Activated naive CD8-positive, alpha-beta T cell treated with anti-CD3 and anti-CD28 coated beads, Interleukin-2, amount 50 U/mL, for 16 hours (primary cell): ENCODE data around the gene HOMEZ.
"Not testable (repeated sequence)": the region's sequence is repeated elsewhere in the genome, so short reads cannot be mapped to it uniquely, and the experiment has no call there.

Experiments
- DNase-seq: peaks from one replicate; pipeline ENCODE4 v3.0.0-alpha.2; 2020; ENCODE audit warnings: low read depth, low spot score

Gene HOMEZ

DNA sequence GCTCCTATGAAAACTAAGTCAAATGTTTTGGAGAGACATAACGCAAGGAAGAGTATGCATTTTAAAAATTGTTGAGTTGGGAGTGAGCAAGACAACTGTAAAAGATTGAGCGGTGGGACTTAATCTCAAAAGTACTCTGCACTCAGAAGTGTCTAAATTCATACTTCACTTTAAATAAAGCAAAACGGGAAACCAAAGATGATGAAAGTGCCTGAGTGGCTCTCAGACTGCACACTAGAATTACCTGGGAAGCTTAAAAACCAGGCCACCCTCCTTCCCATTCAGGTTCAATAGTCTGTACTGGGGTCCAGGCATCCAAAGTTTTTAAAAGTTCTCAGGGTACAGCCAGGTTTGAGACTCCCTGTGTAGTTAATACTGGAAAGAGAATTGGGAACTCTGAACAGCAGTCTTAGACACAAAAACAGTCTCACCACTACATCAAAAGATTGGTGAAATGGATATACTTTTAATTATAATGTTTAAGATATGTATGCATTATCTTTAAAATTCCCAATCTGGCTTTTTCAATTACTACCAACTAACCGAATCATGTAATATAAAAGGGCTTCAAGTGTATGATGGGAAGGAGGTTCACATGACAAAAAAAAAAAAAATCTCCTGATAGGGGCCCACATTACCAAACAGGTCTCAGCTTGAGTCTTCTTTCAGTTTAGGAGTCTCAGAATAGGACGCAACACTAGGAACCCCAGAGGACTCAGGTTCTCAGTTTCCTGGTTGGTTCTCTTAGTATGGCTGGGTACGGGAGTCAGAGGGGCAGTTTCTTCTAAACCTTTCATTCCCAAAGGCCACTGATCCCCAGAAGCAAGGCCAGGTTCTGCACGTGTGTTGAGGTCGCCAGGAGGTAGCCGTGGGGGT is 1.0 kb downstream of the HOMEZ start:
- no peak for DNase-seq

GRCh38 chr14:23281247-23281646 is 4.7 kb downstream of the HOMEZ start:
- DNase-seq: no peak

- not testable (repeated sequence) for DNase-seq
These were observed 8.0 kb downstream of the HOMEZ start for GRCh38 chr14:23277928-23278327.

DNA sequence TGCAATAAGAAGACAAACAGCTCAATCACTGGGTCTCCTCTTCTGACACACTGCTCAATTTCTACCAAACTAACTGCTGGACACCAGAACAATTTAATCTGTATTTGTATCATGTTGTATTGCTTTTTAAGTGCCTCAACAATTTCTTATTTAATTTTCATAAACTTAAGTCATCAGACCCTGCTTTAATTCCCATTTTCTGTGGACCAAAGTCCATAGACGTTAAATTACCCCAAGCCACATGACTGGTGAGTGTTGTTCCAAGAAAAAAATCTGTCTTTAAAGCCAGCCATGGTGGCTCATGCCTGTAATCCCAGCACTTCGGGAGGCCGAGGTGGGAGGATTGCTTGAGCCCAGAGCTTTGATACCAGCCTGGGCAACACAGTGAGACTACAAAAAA is 8.7 kb downstream of the HOMEZ start:
- DNase-seq: no peak

GRCh38 chr14:23275412-23275811 is 10.5 kb downstream of the HOMEZ start:
- DNase-seq: no peak

GRCh38 chr14:23269193-23269592 is 16.7 kb downstream of the HOMEZ start:
- DNase-seq: no peak

DNA sequence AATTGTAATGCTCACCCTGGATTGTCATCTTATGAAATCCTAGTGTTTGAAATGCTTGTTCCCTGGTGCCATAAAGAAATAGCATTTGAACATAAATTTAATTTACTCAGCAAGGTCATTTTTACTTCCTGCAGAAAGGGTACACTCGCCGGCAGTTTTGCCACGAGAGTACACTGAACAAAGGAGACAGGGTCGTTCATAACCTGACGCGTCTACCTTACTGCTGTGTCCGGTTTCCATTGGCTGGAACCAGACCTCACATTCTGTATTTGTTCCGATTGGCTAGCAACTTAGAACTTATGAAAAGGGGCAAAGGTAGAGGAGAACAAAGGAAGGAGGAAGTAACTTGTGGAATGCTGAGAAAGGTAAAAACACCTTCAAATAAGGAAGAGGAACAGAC is 25.1 kb downstream of the HOMEZ start:
- DNase-seq: not testable (repeated sequence)

DNA sequence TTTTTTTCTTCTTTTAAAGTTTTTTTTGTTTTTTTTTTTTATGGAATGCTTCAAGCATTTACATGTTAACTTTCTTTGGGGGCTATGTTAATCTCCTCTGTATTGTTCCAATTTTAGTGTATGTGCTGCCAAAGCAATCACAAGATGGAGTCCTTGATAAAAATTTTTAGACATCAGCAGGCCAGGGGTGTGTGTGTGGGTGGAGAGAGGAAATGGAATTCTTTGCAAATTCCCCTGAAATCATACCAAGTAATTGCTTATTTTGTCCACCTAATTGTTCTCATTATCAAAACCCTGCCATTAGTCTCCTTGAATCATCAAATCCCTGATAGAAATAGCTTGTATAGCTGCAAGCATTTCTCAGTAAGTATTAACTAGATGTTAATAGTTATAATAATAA is 26.5 kb downstream of the HOMEZ start:
- no peak for DNase-seq

DNA sequence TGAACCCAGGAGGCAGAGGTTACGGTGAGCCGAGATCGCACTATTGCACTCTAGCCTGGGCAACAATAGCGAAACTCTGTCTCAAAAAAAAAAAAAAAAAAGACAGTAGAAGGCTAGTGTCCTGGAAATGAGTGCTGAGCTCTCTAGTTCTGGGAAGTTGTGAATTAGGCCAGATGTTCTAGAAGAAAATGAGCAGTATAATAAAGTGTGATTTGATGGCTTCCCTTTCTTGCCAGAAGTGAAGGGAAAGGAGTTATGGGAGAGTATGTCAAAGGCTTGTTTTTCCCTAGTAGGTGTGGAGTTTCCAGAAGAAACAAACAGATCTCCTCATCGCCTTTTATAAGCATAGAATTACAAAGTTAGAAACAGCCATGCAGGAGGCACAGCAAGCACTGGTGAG is 27.7 kb downstream of the HOMEZ start:
- DNase-seq: no peak

GRCh38 chr14:23252420-23253333 is 33.3 kb downstream of the HOMEZ start:
- DNase-seq: no peak

GRCh38 chr14:23252006-23252405 is 33.9 kb downstream of the HOMEZ start:
- no peak for DNase-seq

DNA sequence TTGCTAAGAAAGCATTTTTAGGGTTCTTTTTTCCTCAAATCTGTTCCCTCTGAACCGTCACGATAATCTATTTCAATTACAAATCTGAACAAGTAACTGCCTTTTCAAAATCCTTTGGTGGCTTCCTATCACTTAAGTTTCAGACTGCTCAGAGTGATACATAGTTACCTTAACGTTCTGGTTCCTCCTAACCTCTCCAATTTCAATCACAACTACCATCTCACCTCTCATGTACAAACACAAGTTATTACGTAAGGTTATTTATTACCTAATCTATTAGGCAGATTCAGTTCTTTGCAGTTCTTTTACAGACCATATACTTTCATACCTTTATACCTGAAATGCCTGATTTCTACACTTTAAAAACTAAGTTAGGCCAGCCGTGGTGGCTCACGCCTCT is 36.1 kb downstream of the HOMEZ start:
- no peak for DNase-seq

DNA sequence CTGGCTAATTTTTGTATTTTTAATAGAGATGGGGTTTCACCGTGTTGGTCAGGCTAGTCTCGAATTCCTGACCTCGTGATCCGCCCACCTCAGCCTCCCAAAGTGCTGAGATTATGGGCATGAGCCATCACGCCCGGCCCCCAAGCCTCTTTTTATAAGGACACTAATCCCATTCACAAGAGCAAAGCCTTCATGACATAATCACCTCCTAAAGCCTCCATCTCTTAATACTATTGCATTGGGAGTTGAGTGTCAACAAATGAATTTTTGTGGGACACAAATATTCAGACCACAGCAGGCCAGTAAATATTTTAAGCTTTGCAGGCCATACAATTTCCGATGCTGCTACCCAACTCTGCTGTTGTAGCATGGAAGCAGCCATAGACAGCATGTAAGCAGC is 37.3 kb downstream of the HOMEZ start:
- DNase-seq: no peak

- DNase-seq: no peak
These were observed 40.6 kb downstream of the HOMEZ start for GRCh38 chr14:23245282-23245681.

GRCh38 chr14:23243066-23243465 is 42.9 kb downstream of the HOMEZ start:
- no peak for DNase-seq

GRCh38 chr14:23242076-23242475 is 43.9 kb downstream of the HOMEZ start:
- no peak for DNase-seq

DNA sequence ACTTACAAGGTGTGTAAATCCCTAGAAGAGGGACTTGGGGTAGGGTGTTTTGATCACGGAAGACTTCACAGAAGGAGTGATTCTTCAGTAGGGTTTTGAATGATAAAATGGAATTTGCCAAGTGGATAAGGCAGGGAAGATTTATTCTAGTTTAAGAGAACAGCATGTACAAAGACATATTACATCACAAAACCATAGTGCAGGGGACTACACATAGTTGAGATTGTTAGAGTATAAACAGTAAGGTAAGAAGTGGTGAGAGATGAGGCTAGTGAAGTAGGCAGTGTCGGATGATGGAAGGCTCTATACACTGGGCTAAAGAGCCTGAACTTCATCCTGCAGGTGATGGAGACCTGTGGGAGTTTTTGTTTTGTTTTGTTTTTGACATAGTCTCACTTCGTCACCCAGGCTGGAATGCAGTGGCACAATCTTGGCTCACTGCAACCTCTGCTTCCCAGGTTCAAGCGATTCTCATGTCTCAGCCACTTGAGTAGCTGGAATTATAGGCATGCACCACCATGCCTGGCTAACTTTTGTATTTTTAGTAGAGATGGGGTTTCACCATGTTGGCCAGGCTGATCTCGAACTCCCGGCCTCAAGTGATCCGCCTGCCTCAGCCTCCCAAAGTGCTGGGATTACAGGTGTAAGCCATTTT is 44.7 kb downstream of the HOMEZ start:
- DNase-seq: not testable (repeated sequence)

DNA sequence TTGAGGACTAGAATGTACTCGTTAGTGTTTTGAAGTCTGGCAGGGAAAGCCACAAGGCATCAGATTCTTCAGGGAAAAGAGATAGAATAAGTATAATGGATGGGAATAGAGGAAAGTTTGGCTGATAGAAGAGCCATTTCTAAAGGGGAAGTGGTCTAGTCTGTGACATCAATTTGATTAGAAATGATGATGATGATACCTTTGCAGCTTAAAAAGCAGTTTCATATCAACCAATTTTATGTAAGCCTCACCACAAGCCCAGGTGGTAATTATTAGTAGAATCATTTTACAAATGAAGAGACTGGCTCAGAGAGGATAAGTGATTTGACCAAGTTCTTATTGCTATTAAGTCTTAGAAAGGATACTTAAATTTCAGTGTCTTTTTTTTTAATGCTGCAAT is 45.3 kb downstream of the HOMEZ start:
- no peak for DNase-seq

DNA sequence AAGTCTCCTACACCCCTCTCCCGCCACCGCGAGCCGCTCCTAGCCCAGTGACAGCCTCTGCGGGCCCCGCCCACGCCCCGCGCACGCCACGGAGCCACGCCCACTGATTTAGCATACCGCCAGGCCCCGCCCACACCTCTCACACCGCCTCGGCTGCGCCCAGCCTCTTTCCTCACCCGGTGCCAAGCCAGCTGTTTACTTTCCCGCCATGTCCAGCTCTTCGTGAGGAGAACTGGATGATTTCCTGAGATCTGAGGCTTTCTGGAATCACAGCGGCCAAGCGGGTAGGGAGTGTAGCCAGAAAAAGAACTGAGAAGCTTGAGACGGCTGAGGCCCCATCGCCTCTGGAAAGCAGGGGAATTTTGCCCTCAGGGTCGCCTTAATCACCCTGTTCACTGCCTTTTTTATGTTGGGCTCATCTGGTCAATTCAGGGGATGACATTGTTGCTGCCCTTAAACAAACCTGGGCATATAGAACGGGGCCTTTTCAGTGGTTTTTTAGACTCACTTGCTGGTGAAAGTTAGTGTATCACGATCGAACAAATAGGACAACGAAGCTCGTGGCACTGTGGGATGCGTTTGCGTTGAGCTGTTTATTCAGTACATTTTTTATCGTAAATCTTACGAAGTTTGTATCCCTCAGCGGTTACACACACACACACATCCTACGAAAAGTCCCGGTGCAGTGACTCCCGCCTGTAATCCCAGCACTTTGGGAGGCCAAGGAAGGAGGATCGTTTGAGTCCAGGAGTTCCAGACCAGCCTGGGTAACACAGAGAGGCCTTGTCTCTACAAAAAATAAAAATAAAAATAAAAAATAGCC is 47.9 kb downstream of the HOMEZ start, which contains the start of gene RNF212B:
RNF212B (plus strand) TSS at position 165 of the 823 bp plus-strand sequence. CDS start 2,410 bp downstream, outside the sequence.
- DNase-seq: peak; percentile 67

GRCh38 chr14:23232241-23232808 is 53.6 kb downstream of the HOMEZ start:
- DNase-seq: not testable (repeated sequence)

DNA sequence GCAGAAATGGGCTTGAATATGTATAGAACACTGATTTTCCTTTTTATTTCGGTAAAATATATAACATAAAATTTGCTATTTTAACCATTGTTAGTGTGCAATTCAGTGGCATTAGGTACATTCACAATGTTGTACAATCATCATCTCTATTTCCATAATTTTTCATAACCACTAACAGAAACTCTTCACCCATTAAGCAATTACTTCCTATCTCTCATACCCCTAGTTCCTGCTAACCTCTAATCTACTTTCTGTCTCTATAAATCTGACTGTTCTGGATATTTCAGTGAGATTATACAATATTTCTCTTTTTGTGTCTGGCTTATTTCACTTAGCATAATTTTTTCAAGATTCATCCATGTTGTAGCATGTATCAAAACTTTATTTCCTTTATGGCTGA is 57.1 kb downstream of the HOMEZ start:
- DNase-seq: no peak
